ENCODE measurements around the gene LMOD3.

The LMOD3 gene

GRCh38 chr3:69095636-69096035 is 26.8 kb downstream of the LMOD3 start:
- TF ChIP-seq ZFX (IDR thresholded peaks at IDR 0.05; ENCODE audit: borderline replicate concordance) (no peak), CTCF (IDR thresholded peaks at IDR 0.05) (no peak)
- H3K27ac ChIP-seq: no peak overlapping the region

DNA sequence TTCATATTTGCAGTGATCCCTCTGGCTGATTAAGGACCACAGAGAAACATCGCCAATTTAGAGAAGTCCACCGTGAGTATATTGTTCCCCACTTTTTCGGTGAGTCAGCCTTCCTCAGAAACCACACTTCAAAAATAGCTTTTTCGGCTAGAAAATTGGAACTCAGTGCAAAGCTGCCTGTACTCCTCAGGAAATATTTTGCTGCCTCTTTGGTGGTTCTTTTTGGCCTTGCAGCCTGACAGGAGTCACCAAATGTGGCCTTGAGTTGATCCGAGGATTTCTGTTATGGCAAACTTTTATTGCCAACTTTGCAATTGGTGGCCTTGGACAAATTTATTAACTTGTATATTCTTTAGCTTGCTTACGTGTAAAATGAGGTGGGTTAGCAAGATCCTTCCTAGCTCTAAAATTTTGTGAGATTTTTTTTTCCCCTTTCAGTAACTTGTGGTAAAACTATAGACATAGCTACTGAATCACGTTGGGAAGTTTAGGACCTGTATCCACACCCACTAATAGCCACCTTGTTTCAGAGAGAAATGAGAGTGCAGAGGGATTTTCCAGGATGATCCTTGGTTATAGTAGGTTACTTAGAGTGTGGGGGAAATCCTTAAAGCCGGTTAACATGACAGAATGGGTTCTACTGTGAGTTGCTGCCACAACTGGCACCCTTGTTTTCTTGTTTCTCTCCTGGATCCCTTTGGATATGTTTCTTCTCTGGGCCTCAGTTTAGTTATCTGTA is 27.8 kb downstream of the LMOD3 start:
- TF ChIP-seq CTCF (IDR thresholded peaks at IDR 0.05) (no peak), ZFX (IDR thresholded peaks at IDR 0.05; ENCODE audit: borderline replicate concordance) (no peak)
- H3K27ac ChIP-seq: no peak overlapping the region

DNA sequence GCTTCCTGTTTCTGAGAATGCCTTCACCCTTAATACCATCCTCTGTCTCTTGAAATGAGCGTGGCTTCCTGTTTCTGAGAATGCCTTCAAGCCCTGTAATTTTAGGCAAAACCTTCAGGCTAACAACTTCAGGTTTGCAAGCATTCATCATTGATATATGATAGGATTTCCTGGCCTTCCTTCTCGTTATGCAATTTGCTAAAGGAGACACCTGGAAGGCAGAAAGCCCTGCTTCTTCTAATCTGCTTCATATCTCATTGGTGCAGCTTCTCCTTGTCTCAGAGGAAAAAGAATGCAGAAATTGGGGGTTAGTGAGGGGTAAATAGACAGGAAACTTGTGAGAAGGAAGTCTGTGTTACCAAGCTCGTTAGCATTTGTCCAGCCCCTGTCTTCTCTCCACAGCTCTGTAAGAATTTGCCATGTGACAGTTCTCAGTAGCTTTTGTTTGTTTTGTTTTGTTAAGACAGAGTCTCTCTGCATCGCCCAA is 30.3 kb downstream of the LMOD3 start:
- H3K27ac ChIP-seq: peak overlapping the region; percentile 52

GRCh38 chr3:69091389-69092029 is 30.9 kb downstream of the LMOD3 start:
- peak overlapping the region; percentile 52 for H3K27ac ChIP-seq
- no peak for TF ChIP-seq CTCF (IDR thresholded peaks at IDR 0.05)
- TF ChIP-seq ZFX (IDR thresholded peaks at IDR 0.05; ENCODE audit: borderline replicate concordance): no peak

More for the DNA sequence above, 30.3 kb downstream of the LMOD3 start:
- TF ChIP-seq ZFX (IDR thresholded peaks at IDR 0.05; ENCODE audit: borderline replicate concordance) (no peak), CTCF (IDR thresholded peaks at IDR 0.05) (no peak)

- H3K27ac ChIP-seq: no peak overlapping the region
- TF ChIP-seq ZFX (IDR thresholded peaks at IDR 0.05; ENCODE audit: borderline replicate concordance): no peak
- no peak for TF ChIP-seq CTCF (IDR thresholded peaks at IDR 0.05)
Measured at GRCh38 chr3:69090021-69090420, 32.4 kb downstream of the LMOD3 start.

DNA sequence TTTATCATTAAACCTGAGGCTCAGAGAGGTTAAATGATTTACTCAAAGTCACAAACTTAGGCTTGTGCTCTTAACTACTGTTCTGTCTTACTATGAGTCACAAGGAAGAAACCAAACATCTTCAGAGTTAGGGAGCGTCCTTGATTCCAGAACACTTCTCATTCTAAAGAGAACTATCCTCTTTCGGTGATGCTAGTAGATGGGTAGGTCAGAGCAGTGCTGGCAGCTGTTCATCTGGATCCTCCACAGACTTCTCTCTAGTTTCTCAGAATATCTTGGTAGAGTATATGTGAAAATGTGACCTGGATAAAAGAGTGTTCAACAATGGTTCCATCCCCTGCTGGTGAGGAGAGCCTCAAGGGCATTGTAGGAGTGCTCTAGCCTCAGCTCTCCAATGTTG is 34.3 kb downstream of the LMOD3 start:
- no peak overlapping the region for H3K27ac ChIP-seq
- TF ChIP-seq CTCF (IDR thresholded peaks at IDR 0.05) (no peak), ZFX (IDR thresholded peaks at IDR 0.05; ENCODE audit: borderline replicate concordance) (no peak)

Measured in 22Rv1 (cell line).